Stimulated activated CD8-positive, alpha-beta memory T cell treated with anti-CD3 and anti-CD28 coated beads, Interleukin-2, amount 100 ng/mL, for 1 hour (primary cell): ENCODE results near the gene OR7G3.
A peak's percentile ranks its signal among the peaks of the same experiment; 100 is the strongest.

Experiments
- DNase-seq, 2 donors: peaks; one replicate each; pipeline ENCODE4 v3.0.0-alpha.2; 2020; ENCODE audit warnings: low read depth in 2 of 2

The OR7G3 gene

DNA sequence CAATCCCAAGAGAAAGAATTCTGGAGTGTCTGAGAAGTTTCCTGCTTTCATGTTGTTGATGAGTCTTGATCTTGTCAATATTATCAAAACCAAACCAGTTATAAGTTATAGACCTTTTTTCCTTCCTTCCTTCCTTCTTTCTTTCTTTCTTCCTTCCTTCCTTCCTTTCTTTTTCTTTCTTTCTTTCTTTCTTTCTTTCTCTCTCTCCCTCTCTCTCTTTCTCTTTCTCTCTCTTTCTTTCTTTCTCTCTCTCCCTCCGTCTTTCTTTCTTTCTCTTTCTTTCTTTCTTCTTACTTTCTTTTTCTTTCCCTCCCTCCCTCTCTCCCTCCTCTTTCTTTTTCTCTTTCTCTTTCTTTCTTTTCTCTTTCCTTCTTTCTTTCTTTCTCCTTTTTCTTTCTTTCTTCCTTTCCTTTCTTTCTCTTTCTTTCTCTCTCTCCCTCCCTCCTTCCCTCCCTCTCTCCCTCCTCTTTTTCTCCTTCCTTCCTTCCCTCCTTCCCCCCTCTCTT lies at the start of gene OR7G3:
OR7G3 (minus strand) TSS at position 51 of the 506 bp plus-strand sequence; CDS start at position 51, 0 bp downstream.
- DNase-seq, result no peak

DNA sequence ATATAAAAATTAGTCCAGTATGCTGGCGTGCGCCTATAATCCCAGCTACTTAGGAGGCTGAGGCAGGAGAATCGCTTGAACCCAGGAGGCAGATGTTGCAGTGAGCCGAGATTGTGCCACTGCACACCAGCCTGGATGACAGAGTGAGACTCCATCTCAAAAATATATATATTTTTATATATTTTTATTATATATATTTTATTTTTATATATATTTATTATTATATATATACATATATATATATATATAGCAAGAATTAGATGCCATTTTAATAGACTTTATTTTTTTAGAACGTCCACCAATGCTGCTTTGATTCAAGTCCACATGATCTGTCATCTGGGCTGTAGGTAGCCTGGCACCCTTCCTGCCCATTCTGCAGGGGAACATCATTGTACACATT lies 48.6 kb upstream of the OR7G3 start:
- no peak for DNase-seq

DNA sequence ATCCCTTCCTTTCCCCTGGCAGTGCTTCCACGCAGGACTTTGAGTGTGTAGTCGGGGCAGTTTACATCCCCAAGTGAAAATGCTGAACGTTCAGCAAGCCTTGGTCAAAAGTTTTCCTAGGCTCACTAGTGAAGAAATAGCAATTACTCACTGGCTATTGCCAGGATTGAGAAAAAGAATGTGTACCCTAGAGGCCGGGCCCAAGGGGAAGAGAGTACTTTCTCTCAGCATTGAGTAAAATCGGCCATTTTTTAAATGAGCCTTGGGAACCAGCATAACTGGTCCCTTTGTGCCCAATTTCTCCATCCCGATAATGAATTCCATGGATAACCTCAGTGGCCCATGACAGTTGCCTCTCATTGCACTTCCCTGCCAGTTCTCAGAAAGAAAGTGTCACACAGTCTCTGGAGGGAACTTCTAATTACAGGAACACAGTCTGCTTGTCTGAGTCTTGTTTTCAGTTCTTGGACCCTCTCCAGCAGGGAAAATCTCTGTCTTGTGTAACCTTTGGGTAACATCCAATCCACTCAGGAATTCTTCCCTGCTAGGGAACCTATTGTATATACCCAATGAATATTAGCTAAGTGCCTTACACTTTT lies 44.7 kb upstream of the OR7G3 start:
- no peak for DNase-seq

DNA sequence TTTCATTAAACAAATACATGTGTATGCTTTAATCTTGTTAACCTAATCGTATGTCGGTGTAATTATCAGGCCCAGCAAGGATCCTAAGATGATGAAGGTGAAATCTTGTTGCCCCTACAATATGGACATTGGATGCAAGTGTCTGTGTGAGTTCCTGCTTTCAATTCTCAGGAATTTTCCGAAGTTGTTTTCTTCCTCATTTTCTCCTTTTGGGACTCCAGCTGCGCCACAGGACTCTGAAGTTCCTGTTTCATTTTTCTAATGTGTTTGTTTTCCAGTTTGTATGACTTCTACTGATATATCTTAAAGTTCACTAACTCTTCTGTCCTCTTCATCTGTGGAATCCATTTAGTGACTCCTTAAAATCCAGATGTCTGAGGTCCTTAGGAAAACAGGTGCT lies 40.1 kb upstream of the OR7G3 start:
- no peak for DNase-seq

DNA sequence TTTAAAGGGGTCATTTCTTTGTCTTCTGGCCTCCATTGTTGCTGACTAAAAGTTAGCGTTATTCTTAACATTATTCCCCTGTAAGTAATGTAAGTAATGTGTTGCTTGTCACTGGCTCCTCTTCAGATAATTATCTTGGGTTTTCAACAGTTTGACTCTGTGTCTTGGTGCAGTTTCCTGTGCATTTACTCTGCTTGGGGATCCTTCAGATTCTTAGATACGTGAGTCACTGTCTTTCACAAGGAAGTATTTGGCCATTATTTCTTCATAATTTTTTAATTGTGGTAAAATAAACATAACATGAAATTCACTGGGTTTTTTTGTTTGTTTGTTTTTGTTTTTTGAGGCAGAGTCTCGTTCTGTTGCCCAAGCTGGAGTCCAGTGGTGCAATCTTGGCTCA lies 38.5 kb upstream of the OR7G3 start:
- DNase-seq, result no peak

DNA sequence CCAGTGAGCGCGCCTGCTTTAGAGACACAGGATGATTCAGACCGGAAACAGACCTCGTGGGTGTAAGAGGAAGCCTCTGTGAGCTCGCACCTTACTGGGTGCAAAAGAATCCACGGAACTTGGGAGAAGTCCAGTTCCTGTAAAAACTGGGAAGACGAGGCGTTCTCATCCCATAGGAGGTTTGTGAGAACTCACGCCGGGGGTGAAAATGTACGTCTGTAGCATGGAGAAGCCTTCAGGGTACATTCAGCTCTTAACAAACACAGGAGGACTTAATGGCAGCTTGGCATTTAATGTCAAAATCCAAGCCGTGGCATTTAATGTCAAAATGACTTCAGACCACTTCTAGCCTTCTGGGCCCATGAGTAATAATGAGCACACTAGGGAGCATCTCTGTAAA lies 34.7 kb upstream of the OR7G3 start:
- DNase-seq, result no peak

DNA sequence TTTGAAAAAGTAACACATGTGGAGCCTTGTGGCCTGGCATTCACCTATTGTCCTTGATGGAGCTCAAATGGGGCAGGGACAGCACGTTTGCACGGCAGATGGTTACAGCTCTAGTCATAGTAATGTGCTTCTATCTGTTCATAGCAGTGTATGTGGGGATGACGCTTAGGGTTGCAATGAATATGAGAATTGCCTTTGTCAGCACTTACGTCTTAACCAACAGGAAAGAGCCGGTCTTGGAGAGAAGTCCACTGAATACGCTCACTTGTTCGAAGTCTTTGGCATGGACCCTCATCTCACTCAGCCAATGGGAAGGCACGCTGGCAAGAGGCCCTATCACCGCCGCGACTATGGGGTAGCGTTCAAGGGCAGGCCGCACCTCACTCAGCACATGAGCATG lies 33.1 kb upstream of the OR7G3 start:
- no peak for DNase-seq

DNA sequence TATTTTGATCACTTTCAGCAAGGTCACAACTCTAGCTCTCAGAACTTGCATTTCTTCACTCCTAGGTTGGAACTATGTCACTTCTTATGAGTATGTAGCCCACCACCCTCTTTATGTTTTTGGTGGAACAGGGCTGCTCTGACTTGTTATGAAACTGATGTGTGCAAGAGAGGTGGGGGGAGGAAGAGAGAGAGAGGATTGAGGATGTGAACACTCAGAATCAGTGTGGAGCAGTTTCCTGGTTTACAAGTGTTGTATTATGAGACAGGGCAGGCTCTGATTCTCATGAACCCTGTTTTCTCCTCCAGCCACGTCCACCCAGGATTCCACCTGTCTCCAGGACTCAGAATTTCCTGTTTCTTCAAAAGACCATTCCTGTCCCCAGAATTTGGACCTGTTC lies 29.6 kb upstream of the OR7G3 start:
- no peak for DNase-seq

DNA sequence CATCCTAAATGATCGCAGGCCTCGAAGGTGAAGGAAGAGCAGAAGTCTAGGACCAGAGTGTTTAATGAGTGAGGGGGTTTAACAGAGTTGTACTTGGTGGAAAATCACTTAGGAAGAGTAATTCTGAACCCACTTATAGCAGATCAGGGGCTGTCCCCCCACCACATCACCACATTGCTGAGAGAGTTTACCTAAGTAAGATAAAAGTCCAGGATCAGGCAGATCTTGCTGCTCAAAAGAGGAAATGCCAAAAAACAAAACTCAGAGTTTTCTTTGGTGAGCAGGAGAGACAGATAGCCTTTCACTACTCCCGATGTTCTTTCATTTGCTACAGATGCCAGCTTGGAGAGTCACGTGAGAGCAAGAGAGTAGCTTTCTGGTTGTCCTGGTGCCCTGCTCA lies 28.8 kb upstream of the OR7G3 start:
- no peak for DNase-seq

DNA sequence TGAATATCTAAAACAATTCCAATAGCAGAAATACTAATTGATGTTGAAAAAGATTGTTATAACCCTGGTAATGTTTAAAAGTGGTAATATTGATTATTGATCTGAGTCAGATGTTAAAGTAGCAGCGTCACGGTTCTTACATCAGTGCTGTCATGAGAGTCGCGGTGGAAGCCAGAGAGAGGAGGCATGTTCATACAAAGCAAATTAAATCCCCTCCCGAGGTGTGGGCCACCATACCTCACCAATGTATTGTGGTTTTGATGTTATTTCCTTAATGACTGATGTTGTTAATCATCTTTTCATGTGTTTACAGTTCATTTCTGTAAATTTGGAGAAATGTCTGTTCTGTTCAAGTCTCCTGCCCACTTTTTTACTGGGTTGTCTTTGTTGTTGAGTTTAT lies 24.6 kb upstream of the OR7G3 start:
- DNase-seq, result no peak

DNA sequence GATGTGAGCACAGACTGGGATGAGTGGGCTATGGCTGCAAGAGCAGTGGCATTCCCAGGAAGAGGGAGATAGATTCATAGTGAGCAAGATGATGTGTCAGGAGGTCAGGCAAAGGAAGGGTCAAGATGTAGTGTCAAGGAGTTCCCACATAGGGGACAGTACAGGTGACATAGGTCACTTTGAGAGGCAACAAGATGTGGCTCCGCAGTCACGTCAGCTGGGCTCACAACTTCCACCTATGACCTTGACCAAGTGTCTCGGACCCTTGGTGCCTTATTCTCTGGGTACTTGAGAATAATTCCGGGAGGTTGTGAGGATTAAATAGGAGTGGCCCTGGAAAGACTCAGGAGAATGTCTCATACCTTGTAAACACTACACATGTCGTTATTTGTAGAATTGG lies 23.9 kb upstream of the OR7G3 start:
- no peak for DNase-seq

DNA sequence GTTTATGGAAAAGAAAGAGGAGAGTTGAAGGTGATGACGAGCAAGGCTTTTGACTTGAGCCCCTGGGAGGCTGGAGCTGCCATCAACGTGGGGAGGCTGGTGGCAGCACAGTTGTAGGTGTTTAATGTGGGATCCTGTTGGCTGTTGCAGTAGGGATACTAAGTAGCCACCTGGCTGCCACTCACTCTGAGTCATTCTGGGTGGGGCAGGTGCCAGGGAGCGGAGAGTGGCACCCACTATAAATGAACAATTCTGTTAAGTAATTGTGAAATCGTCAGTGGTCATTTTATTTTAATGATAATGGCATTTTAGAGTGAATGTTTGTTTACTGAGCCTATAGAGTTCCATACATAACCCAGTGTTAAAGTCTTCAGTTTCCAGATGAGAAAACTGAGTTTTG lies 23.2 kb upstream of the OR7G3 start:
- no peak for DNase-seq

DNA sequence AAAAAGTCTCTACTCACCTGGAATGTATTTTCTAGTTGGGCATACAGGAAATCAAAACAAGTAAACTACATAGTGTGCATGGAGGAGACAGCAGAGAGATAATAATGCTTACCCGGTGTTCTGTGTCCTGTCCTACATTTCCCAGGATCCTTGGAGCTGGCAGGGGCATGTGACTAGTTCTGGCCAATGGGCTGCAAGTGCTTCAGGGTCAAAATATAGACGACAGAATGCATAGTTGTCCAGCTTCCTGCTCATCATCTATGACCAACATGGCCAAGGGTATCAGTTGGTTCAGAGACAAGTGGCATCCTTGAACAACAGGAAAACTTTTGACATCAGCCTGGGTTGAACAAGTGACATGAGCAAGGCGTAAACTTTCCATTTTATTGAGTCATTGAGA lies 21.9 kb upstream of the OR7G3 start:
- DNase-seq, result no peak

DNA sequence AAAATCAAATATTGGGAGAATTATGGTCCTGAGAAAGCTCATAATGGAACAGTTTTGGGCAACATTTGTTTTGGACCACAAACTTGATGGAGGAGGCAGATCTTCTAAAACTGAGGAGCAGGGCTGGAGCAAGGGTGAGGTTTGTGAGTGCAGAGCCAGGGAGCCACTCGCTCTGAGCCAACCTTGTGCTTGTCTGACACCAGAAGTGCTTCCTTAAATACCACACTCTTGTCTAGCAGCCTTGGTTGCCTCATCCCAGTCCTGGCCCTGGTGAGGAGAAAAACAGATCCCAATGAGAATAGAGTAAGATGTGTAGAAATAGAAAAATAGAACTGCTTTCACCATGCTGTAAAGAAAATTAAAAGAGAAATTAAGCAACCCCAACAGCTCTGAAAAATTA lies 20.1 kb upstream of the OR7G3 start:
- DNase-seq, result no peak

DNA sequence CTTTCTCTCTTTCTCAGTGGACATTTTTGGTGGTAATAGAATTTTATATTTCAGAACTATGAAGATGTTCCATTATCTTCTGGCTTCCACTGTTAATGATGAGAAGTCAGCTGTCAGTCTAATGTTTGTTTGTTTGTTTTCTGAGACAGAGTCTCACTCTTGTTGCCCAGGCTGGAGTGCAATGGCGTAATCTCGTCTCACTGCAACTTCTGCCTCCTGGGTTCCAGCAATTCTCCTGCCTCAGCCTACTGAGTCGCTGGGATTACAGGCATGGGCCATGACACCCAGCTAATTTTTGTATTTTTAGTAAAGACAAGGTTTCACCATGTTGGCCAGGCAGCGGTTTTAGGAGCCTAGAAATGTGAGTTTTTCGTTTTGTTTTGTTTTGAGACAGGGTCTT lies 18.2 kb upstream of the OR7G3 start:
- no peak for DNase-seq

DNA sequence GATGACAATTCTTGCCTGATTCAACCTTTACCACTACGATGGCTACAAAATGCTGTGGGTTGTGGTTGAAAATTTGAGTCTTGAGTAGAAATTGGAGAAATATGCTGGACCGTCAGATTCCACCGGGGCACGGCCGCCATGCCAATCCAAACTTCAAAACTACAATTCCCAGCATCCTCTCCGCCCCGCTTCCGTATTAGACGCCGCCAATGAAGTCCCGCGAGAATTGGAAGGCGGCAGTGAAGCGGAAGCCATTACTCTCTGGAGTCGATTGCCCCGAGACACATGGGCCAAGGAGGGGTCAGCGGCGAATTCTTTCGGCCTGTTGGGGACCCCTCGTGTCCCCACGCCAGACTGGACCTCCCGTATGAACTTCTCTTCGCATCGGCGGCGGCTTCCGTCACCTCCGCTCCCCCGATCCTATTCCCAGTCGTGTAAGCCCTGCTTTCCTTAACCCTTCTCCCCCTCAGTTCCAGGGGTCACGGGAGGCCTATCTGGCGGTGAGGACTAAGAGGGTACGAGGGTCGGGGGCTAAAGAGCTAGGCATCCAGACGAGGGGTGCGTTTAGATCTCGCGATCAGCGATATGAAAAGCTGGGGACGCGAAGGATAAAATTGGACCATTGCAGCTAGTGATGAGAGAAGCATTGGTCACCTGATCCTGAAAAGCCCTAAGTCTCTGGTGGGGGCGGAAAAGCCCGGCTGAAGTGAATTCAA lies 13.6 kb upstream of the OR7G3 start, which contains the start of gene ZNF317:
ZNF317 (plus strand) TSS at position 239 of the 716 bp plus-strand sequence. CDS start 15,620 bp downstream, outside the sequence.
- peak; percentile 69 to 78 for DNase-seq

DNA sequence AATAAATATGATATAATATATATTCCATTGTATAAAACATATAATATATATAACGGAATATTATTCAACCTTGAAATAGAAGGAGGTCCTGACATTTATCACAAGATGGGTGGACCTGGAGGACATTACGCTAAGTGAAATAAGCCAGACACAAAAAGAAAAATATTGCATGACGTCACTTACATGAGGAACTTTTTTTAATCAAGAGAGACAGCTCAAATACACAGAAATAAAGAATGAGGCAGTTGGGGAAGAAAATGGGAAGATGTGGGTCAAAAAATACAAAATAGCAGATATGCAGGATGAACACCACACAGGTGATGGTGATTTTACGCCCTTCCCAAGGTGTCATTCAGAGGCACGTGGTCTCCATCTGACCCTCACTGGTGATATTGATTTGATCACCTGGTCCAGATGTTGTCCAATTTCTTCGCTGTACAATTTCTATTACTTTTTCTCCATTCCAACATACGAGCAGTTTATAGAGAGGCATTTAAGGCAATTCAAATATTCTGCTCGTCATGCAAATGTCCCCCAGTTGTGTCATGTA lies 12.9 kb upstream of the OR7G3 start:
- DNase-seq, result no peak

DNA sequence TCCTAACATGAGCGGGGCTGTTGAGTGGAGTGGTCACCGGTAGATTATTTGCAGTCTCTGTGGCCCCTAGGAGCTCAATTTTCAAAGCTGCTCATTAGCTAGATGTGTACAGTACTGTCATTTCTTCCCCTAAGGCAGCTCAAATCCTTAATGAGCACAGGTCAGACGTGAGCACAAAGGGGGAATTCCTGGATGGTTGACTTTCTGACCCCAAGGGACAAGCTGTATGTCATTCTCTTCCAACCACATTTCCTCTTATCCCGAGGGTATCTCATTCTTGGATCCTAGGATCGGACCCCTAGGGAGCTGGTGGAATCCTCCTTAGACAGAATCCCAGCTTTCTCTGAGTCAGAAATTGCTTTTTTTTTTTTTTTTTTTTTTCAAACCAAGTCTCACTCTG lies 5.7 kb upstream of the OR7G3 start:
- no peak for DNase-seq

DNA sequence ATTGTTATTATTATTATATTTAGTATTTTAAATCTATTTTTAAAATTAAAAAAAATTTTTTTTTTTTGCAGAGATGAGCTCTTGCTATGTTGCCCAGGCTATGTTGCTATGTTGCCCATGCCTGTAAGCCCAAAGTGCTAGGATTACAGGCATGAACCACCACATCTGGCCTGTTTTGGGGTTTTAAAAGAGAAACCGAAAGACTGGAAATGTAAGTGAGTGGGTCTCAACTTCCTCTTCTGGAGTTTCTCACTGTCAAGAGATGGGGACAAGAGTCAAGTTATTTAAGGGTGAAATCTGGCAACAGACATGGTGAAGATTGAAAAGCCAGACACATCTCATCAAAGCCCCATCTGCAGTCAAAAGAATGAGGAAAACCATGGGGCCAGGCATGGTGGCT lies 4.2 kb upstream of the OR7G3 start:
- no peak for DNase-seq

DNA sequence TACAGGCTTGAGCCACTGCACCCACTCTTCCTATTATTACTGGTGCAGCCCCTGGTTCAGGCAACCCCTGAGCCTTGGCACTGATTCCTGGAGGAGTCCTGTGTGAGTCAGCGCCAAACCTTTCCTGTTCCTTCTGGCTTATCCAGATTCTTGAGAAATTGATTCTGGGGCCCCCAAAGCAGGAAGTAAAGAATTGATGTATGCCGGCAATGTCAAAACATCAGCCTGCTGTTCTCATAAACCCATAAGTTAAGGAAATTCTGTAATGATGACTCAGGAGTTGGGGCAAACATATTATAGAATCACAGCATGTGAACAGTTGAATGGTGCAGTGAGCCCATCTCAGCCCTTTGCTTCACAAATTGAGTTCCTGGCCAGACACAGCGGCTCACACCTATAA lies 1.4 kb upstream of the OR7G3 start:
- DNase-seq, result no peak

DNA sequence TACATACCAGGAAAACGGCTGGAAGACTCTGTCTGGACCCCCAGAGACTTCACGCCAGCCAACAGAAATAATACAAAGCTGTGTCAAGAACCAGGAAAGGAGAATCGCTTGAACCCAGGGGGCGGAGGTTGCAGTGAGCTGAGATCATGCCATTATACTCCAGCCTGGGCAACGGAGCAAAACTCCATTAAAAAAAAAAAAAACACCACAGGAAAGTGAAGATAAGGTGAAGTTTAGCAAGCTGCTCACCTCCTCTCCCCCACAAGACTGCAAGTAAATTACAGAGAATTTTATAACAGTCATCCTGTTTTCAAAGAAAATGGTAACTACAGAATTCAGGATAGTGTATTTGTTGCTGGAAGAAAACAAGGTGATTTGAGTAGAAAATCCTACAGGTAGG lies 10.2 kb downstream of the OR7G3 start:
- DNase-seq, result no peak

DNA sequence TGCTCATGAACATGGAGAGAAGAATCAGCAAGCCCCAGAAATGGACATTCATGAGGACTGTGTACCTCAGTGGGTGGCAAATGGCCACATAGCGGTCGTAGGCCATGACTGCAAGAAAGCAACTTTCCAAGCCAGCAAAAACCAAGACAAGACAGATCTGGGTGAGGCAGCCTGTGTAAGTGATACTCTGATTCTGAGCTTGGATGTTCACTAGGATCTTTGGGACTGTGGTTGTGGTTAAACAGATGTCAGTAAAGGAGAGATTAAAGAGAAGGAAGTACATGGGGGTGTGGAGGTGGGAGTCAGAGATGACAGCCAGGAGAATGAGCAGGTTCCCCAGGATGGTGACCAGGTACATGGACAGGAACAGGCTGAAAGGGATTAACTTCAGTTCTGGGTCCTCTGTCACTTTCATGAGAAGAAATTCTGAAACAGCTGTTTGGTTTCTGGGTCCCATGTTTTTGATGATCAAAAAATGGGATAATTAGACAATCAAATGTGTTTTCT lies 11.4 kb downstream of the OR7G3 start, which contains the start of gene OR7G1:
OR7G1 (minus strand) TSS at position 457 of the 507 bp plus-strand sequence; CDS start at position 457, 0 bp downstream.
- no peak for DNase-seq

DNA sequence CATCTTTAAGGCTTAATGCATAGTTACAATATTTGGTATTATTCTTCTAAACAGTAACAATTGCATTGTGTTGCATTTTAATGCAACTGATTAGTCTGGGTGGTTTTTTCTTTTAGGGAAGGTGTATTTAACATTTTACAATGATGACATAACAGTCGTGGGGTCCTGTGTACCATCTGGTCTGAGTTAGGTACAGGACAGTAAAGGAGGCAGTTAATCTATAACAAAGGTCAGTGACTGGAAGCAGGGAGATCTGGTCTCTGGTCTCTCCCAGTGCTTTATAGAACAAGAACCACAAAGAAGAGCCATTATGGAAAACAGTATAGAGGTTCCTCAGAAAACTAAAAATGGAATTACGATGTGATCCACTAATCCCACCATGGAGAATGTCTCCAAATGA lies 16.8 kb downstream of the OR7G3 start:
- DNase-seq, result no peak
